GM21390 (cell line): ENCODE results near the gene HOOK1.
"Not testable (repeated sequence)": the region's sequence is repeated elsewhere in the genome, so short reads cannot be mapped to it uniquely, and the experiment has no call there.

Source experiments
- ATAC-seq: cut with Tn5 transposase; IDR thresholded peaks from one replicate; pipeline ENCODE4 v1.9.1; 2021; ENCODE audit not compliant: unreplicated experiment

Gene HOOK1

GRCh38 chr1:59885160-59885832 is 70.5 kb downstream of the HOOK1 start:
- no peak for ATAC-seq

GRCh38 chr1:59892841-59893811 is 78.4 kb downstream of the HOOK1 start:
- no peak for ATAC-seq

GRCh38 chr1:59897165-59897564 is 82.4 kb downstream of the HOOK1 start:
- ATAC-seq, result no peak

GRCh38 chr1:59898927-59899326 is 84.2 kb downstream of the HOOK1 start:
- no peak for ATAC-seq

- no peak for ATAC-seq
Measured at GRCh38 chr1:59900640-59901039, 85.9 kb downstream of the HOOK1 start.

GRCh38 chr1:59901770-59902388 is 87.1 kb downstream of the HOOK1 start:
- no peak for ATAC-seq

GRCh38 chr1:59903141-59903754 is 88.5 kb downstream of the HOOK1 start:
- no peak for ATAC-seq

GRCh38 chr1:59906931-59907330 is 92.2 kb downstream of the HOOK1 start:
- ATAC-seq, result no peak

- ATAC-seq, result no peak
Measured at GRCh38 chr1:59908084-59908483, 93.3 kb downstream of the HOOK1 start.

- no peak for ATAC-seq
Measured at GRCh38 chr1:59908682-59909081, 93.9 kb downstream of the HOOK1 start.

- ATAC-seq, result not testable (repeated sequence)
Measured at GRCh38 chr1:59914791-59915286, 100.1 kb downstream of the HOOK1 start.

GRCh38 chr1:59915516-59915915 is 100.8 kb downstream of the HOOK1 start:
- ATAC-seq, result no peak

- ATAC-seq, result no peak
Measured at GRCh38 chr1:59917026-59917784, 102.5 kb downstream of the HOOK1 start.

- ATAC-seq, result no peak
Measured at GRCh38 chr1:59917785-59918180, 103.0 kb downstream of the HOOK1 start.

GRCh38 chr1:59919746-59920145 is 105.0 kb downstream of the HOOK1 start:
- no peak for ATAC-seq

- not testable (repeated sequence) for ATAC-seq
Measured at GRCh38 chr1:59921258-59921899, 106.6 kb downstream of the HOOK1 start.

- ATAC-seq, result no peak
Measured at GRCh38 chr1:59924653-59925052, 109.9 kb downstream of the HOOK1 start.
